Central memory CD8-positive, alpha-beta T cell (primary cell): ENCODE data around the gene CADM1.

ENCODE experiments used
- ATAC-seq: fragments of 150-1000 bp; cut with Tn5 transposase; replicated peaks from 2 replicates; pipeline ENCODE4 v1.10.0; 2022; ENCODE audit warnings: mild to moderate bottlenecking, moderate FRiP score, moderate number of reproducible peaks; ENCODE audit not compliant: poor library complexity, severe bottlenecking; ENCODE audit errors: extremely low read depth
- DNase-seq, 2 donors: peaks; one replicate each; pipeline ENCODE4 v3.0.0; 2021; ENCODE audit warnings: low spot score in 2 of 2
- H3K27ac Mint-ChIP-seq: one replicate; pipeline ENCODE4 v1.8.0; 2022; ENCODE audit warnings: low read depth, mild to moderate bottlenecking, moderate library complexity, mixed read lengths
- H3K27me3 Mint-ChIP-seq: one replicate; pipeline ENCODE4 v1.8.0; 2022; ENCODE audit warnings: mixed read lengths
- H3K36me3 Mint-ChIP-seq: one replicate; pipeline ENCODE4 v1.8.0; 2022; ENCODE audit warnings: mild to moderate bottlenecking, moderate library complexity, mixed read lengths; ENCODE audit not compliant: insufficient read depth
- H3K4me1 Mint-ChIP-seq: one replicate; pipeline ENCODE4 v1.8.0; 2022; ENCODE audit warnings: mixed read lengths
- H3K4me3 Mint-ChIP-seq: one replicate; pipeline ENCODE4 v1.8.0; 2022; ENCODE audit warnings: mild to moderate bottlenecking, moderate library complexity, mixed read lengths
- H3K9me3 Mint-ChIP-seq: one replicate; pipeline ENCODE4 v1.8.0; 2022; ENCODE audit warnings: mixed read lengths

The CADM1 gene

DNA sequence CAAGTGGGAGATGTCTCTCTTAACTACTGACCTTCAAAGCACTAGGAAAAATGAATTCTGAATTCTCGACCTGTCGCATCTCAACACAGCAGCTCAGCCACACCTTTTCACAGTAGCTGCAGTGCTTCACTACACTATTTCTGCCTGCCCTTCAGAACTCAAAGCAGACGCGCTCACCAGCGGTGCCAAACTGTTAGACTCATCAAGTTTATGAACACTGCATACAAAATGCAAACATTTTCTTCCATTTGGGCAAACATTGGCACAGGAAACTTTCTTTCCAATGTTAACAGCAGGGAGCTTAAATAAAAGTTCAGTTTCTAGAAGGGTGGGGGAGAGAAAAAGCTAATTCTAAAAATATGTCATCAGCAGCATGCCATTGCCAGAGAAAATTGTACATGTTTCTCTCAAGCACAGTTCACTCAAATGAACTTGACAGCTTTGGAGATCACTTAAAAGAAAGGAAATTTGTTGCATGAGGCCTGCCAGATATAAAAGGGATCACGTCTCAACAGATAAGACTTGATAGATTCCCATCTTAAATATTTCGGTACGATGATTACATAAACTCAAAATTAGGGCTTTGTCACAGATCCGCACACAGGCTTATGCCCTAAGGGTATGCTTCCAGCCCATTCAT, 82.7 kb downstream of the CADM1 start:
- no peak for DNase-seq
- Mint-ChIP-seq H3K27me3 (peaks cover 30% of the 10 kb centered on the region), H3K27ac (no peak overlapping the region), H3K36me3 (no peaks in the 10 kb centered on the region), H3K4me1 (no peaks in the 10 kb centered on the region), H3K9me3 (no peaks in the 10 kb centered on the region), H3K4me3 (no peak overlapping the region)
- ATAC-seq: no peak

- ATAC-seq (no peak), DNase-seq (no peak)
- no peak overlapping the region for H3K4me3 Mint-ChIP-seq
- H3K4me1 Mint-ChIP-seq: no peaks in the 10 kb centered on the region
- H3K36me3 Mint-ChIP-seq: no peaks in the 10 kb centered on the region
- no peak overlapping the region for H3K27ac Mint-ChIP-seq
- peaks cover 21% of the 10 kb centered on the region for H3K27me3 Mint-ChIP-seq
- H3K9me3 Mint-ChIP-seq: no peaks in the 10 kb centered on the region
These were observed 83.7 kb downstream of the CADM1 start for GRCh38 chr11:115420505-115420904.

- Mint-ChIP-seq H3K9me3 (no peaks in the 10 kb centered on the region), H3K27me3 (peaks cover 18% of the 10 kb centered on the region), H3K27ac (no peak overlapping the region), H3K4me3 (no peak overlapping the region), H3K36me3 (no peaks in the 10 kb centered on the region), H3K4me1 (no peaks in the 10 kb centered on the region)
- DNase-seq (no peak), ATAC-seq (no peak)
These were observed 85.6 kb downstream of the CADM1 start for GRCh38 chr11:115418626-115419025.

DNA sequence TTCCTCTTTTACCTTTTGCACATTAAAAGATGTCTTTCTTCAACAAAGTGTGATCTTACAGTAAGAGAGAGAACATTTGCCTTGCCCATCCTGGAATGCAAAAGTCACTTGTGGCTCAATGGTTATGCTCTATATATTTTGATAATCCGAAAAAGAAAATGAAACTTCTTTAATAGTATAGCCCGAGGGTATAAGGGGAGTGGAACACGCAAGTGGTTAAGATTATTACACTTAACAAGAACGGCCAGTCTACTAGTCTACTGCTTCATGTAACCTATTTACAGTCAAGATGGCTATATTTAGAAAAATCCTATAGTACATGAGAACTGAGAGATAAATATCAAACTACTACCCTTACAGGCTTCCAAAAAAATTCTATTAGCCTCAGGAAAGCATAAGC, 86.1 kb downstream of the CADM1 start:
- DNase-seq: no peak
- no peak for ATAC-seq
- no peaks in the 10 kb centered on the region for H3K4me1 Mint-ChIP-seq
- H3K36me3 Mint-ChIP-seq: no peaks in the 10 kb centered on the region
- H3K27ac Mint-ChIP-seq: no peak overlapping the region
- no peak overlapping the region for H3K4me3 Mint-ChIP-seq
- H3K9me3 Mint-ChIP-seq: no peaks in the 10 kb centered on the region
- H3K27me3 Mint-ChIP-seq: peaks cover 23% of the 10 kb centered on the region

DNA sequence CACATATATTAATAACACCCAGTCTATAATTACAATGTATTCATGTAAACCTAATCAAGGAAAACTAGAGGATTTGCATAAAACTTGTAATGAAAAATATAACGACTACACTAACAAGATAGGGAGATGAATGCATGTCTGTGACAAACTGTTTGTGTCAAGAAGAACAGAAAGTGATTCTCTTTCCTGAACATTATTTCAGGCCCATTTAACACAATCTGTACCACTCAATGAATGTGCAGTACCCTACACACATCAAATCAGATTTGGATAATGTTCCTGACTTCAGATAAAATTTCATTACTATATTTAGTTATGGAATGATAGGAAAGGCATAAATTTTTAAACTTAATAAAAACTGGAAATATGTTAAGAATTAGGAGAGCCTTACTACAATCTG, 93.1 kb downstream of the CADM1 start:
- peaks cover 27% of the 10 kb centered on the region for H3K27me3 Mint-ChIP-seq

GRCh38 chr11:115409691-115410220, 94.5 kb downstream of the CADM1 start:
- DNase-seq (no peak), ATAC-seq (no peak)
- H3K4me3 Mint-ChIP-seq: no peak overlapping the region
- no peak overlapping the region for H3K27ac Mint-ChIP-seq
- peaks cover 27% of the 10 kb centered on the region for H3K27me3 Mint-ChIP-seq
- H3K4me1 Mint-ChIP-seq: no peaks in the 10 kb centered on the region
- H3K36me3 Mint-ChIP-seq: no peaks in the 10 kb centered on the region
- H3K9me3 Mint-ChIP-seq: no peaks in the 10 kb centered on the region

More for the DNA sequence above, 93.1 kb downstream of the CADM1 start:
- Mint-ChIP-seq H3K36me3 (no peaks in the 10 kb centered on the region), H3K27ac (no peak overlapping the region), H3K4me1 (no peaks in the 10 kb centered on the region), H3K9me3 (no peaks in the 10 kb centered on the region), H3K4me3 (no peak overlapping the region)
- no peak for ATAC-seq
- no peak for DNase-seq

DNA sequence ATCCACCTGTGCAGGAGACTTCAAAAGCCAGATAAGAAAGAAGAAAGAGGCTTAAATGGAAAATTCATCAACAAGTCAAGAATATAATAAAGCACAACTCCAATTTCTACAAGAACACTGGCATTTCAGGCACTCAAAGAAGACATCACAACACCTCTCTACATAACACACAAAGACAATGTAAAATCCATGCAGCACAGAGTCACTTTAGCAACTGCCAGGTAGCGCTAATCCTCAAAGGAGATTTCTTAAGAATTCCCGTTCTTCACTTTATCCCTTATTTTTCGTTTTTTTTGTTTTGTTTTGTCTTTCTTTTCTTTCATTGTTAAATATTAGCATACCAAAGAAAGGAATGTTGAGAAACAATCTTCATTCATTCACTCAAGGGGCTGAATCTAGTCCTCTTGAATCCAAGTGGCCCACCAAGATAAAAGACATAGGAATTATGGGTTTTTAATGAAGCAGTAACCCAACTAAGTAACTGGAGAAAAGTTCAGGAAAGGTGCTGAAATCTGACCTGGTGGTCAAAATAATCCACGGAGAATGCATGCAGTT, 95.0 kb downstream of the CADM1 start:
- Mint-ChIP-seq H3K27me3 (peaks cover 26% of the 10 kb centered on the region), H3K36me3 (no peaks in the 10 kb centered on the region), H3K27ac (no peak overlapping the region), H3K9me3 (no peaks in the 10 kb centered on the region), H3K4me3 (no peak overlapping the region), H3K4me1 (no peaks in the 10 kb centered on the region)
- no peak for DNase-seq
- no peak for ATAC-seq

DNA sequence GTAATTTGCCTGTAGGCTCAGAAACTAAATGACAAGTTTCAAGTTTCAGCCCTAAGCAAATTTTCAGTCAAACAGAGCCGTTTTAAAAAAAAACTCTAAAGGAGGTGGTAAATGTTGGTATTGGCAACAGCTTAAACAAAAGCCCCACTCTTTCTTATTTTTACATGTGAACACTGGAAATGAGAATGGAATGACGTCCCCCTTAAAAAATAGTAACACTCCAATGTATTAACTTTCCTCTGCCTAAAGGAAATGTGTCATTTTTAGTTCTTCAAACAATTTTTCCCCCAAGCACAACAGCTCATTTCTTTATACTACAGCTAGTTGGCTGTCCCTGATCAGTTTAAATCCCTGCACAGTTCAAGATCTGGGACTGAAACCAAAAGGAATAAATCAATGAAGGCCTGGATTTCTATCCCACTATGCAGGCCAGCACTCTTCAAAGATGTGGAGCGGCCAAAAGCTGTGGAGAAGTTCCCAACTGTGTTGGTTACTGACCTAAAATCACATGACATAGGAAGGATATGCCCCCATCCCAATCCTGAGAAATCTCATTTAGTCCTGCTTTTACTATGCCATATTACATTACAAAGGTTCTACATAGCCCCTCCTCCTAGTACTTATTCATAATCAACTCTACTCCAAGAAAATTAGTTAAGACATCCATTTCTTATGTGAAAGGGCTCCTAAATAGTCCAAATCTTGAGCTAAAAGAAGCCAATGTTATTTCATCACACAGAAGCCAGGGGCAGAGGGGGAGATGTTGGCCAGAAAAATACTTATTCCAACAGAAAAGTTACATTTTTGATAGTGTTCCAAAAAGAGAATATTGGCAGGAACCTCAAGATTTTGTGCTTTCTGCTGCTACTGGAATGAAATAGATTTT, 95.9 kb downstream of the CADM1 start:
- Mint-ChIP-seq H3K4me1 (no peaks in the 10 kb centered on the region), H3K27me3 (peaks cover 18% of the 10 kb centered on the region), H3K36me3 (no peaks in the 10 kb centered on the region), H3K4me3 (no peak overlapping the region), H3K27ac (no peak overlapping the region), H3K9me3 (no peaks in the 10 kb centered on the region)
- ATAC-seq (no peak), DNase-seq (no peak)

- H3K4me3 Mint-ChIP-seq: no peak overlapping the region
- H3K4me1 Mint-ChIP-seq: no peaks in the 10 kb centered on the region
- H3K36me3 Mint-ChIP-seq: no peaks in the 10 kb centered on the region
- H3K27me3 Mint-ChIP-seq: peaks cover 20% of the 10 kb centered on the region
- ATAC-seq: no peak
- H3K9me3 Mint-ChIP-seq: no peaks in the 10 kb centered on the region
- no peak overlapping the region for H3K27ac Mint-ChIP-seq
- no peak for DNase-seq
These were observed 96.7 kb downstream of the CADM1 start for GRCh38 chr11:115407496-115407895.

DNA sequence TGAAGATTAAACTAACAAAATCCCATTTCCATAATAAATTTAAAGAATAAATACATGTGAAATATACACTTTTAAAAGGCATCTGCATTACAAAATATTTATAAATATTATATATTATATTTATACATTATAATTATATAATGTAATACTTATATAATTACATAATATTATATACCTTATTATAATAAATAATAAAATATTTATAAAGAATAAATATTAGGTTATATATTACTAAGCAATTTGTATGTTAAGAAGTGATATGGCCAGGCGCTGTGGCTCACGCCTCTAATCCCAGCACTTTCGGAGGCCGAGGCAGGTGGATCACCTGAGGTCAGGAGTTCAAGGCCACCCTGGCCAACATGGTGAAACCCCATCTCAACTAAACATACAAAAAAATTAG, 97.8 kb downstream of the CADM1 start:
- H3K27ac Mint-ChIP-seq: no peak overlapping the region
- H3K27me3 Mint-ChIP-seq: peaks cover 31% of the 10 kb centered on the region
- DNase-seq (no peak), ATAC-seq (no peak)
- no peaks in the 10 kb centered on the region for H3K9me3 Mint-ChIP-seq
- H3K36me3 Mint-ChIP-seq: no peaks in the 10 kb centered on the region
- no peak overlapping the region for H3K4me3 Mint-ChIP-seq
- no peaks in the 10 kb centered on the region for H3K4me1 Mint-ChIP-seq

GRCh38 chr11:115398333-115399080, 105.7 kb downstream of the CADM1 start:
- Mint-ChIP-seq H3K4me1 (no peaks in the 10 kb centered on the region), H3K4me3 (no peak overlapping the region), H3K27me3 (peaks cover 35% of the 10 kb centered on the region), H3K36me3 (no peaks in the 10 kb centered on the region), H3K9me3 (no peaks in the 10 kb centered on the region), H3K27ac (no peak overlapping the region)
- ATAC-seq (no peak), DNase-seq (no peak)

GRCh38 chr11:115396533-115396932, 107.7 kb downstream of the CADM1 start:
- no peaks in the 10 kb centered on the region for H3K4me1 Mint-ChIP-seq
- no peak overlapping the region for H3K27ac Mint-ChIP-seq
- H3K27me3 Mint-ChIP-seq: peaks cover 17% of the 10 kb centered on the region
- H3K4me3 Mint-ChIP-seq: no peak overlapping the region
- no peaks in the 10 kb centered on the region for H3K36me3 Mint-ChIP-seq
- no peaks in the 10 kb centered on the region for H3K9me3 Mint-ChIP-seq
- ATAC-seq: no peak
- no peak for DNase-seq
